ENCODE measurements around the gene BICD2. TPM values are rescaled to one million over a fixed set of nuclear protein-coding genes. Genes with fewer than 3 reads are reported as not detected.

BICD2 gene
- total RNA-seq, 2 donors from 2014 or later = 6.2 to 9.8 TPM

GRCh38 chr9:92749071-92749933 lies 15.3 kb downstream of the BICD2 start:
- Histone ChIP-seq H3K4me1 (peaks cover 4% of the 10 kb centered on the region), H3K36me3 (no peaks in the 10 kb centered on the region), H3K4me3 (no peak overlapping the region), H3K9me3 (no peaks in the 10 kb centered on the region), H3K27me3 (no peaks in the 10 kb centered on the region), H3K27ac (no peak overlapping the region), H3K9ac (ENCODE audit: low read depth in 2 of 2, low read length in 2 of 2) (peak overlapping the region in 1 of 2 donors; percentile 12)
- TF ChIP-seq, protein P1, sequence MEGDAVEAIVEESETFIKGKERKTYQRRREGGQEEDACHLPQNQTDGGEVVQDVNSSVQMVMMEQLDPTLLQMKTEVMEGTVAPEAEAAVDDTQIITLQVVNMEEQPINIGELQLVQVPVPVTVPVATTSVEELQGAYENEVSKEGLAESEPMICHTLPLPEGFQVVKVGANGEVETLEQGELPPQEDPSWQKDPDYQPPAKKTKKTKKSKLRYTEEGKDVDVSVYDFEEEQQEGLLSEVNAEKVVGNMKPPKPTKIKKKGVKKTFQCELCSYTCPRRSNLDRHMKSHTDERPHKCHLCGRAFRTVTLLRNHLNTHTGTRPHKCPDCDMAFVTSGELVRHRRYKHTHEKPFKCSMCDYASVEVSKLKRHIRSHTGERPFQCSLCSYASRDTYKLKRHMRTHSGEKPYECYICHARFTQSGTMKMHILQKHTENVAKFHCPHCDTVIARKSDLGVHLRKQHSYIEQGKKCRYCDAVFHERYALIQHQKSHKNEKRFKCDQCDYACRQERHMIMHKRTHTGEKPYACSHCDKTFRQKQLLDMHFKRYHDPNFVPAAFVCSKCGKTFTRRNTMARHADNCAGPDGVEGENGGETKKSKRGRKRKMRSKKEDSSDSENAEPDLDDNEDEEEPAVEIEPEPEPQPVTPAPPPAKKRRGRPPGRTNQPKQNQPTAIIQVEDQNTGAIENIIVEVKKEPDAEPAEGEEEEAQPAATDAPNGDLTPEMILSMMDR (IDR thresholded peaks at IDR 0.05) = no peak
- intact Hi-C loops (cut with DNase I) = no loop called here
- no peak for DNase-seq

DNA sequence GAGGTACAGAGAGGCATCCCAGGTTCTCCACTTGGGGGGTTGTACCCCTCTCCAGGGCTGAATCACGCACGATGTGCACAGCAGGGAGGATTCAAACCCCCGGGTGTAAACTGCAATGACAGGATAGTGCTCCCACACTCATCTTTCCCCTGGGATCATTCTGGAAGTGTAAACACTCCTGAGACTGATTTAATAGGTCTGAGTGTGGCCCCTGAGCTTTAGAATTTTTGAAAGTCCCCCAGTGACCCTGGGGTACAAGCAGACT lies 16.5 kb downstream of the BICD2 start:
- H3K4me1 ChIP-seq = peaks cover 4% of the 10 kb centered on the region
- H3K9ac ChIP-seq (ENCODE audit: low read depth in 2 of 2, low read length in 2 of 2) = no peak overlapping the region
- H3K9me3 ChIP-seq = no peaks in the 10 kb centered on the region
- intact Hi-C loops (cut with DNase I) = no loop called here
- DNase-seq = no peak
- no peaks in the 10 kb centered on the region for H3K27me3 ChIP-seq
- TF ChIP-seq, protein P1 (IDR thresholded peaks at IDR 0.05) = no peak
- no peak overlapping the region for H3K27ac ChIP-seq
- H3K36me3 ChIP-seq = no peaks in the 10 kb centered on the region
- H3K4me3 ChIP-seq = no peak overlapping the region

DNA sequence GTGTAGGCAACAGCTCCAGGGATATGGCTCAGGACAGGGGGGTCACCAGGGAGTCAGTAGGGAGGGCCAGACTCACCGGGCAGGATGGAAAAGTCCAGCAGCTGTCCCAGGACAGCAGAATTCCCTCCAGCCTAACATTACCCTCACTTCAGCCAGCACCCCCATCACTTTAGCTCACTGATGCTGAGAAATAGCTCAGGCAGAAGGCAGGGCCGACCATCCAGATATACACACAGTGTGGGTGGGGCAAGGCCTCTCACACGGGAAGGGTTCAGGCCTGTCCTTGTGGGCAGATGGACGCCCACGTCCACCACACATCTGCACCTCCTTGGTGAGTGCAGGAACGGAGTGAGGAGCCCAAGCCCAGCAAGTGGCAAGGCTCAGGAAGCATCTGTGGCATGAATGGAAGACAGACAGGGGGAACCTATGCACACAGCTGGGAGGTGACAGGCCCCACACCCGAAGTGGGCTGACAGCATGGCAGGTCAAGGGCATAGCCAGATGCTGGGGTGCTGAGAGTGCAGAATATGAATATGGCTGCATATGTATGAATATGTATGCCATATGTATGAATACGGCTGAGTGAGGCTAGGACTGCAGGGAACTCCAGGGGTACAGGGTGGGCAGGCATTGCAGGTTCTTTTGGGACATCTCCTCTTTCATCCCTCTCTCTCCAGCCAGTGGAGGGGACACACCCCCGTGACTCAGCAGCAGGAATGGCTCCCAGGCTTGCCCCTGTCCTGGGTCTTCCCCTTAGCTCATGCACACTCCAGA lies 17.0 kb downstream of the BICD2 start:
- H3K27ac ChIP-seq = no peak overlapping the region

DNA sequence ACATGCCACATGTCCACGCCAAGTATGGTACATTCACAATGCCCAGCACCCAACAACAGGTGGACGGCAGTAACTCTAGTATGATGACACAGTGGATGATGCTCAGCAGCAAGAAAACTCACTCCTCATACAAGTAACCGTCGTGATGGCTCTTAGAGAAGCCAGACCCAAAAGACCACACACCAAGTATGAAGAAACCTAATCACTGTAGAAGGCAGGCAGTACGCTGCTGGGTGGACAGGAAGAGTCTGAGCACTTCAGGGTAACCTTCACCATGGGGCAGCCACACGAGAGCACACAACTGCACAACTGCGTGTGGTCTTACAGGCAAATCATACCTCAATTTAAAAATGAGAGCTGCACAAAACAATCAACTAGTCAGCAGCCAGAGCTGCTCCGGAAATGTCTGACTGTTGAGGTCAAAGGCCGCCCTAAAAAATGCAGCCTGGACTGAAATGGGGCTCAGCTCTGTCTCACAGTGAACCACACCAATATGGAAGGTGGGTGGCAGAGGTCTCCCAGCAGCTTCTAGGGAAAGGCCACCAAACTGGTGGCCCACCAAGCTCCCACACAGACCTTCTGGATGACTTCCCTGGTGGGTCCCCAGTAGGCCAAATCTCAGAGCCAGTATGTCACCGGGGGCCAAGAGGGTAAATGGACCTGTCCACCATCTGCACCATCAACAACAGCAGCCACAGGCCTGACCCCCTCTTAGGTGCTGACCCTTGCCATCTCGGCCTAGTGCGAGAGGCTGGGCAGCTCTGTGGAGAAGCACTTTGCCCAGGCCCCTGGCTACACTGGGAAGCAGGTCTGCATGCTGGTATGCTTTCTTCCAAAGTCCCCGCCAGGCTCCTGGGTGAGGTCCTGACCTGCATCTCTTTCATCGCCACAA lies 17.8 kb downstream of the BICD2 start:
- Histone ChIP-seq H3K4me3 (no peak overlapping the region), H3K9ac (ENCODE audit: low read depth in 2 of 2, low read length in 2 of 2) (no peak overlapping the region), H3K9me3 (no peaks in the 10 kb centered on the region), H3K27ac (no peak overlapping the region), H3K27me3 (no peaks in the 10 kb centered on the region), H3K4me1 (peaks cover 4% of the 10 kb centered on the region), H3K36me3 (no peaks in the 10 kb centered on the region)
- intact Hi-C loops (cut with DNase I) = no loop called here
- TF ChIP-seq, protein P1 (IDR thresholded peaks at IDR 0.05) = no peak
- no peak for DNase-seq

More for the DNA sequence above, 17.0 kb downstream of the BICD2 start:
- H3K36me3 ChIP-seq = no peaks in the 10 kb centered on the region
- no peaks in the 10 kb centered on the region for H3K9me3 ChIP-seq
- TF ChIP-seq, protein P1 (IDR thresholded peaks at IDR 0.05) = no peak
- H3K4me1 ChIP-seq = peaks cover 4% of the 10 kb centered on the region
- DNase-seq = no peak
- H3K4me3 ChIP-seq = no peak overlapping the region
- intact Hi-C loops (cut with DNase I) = no loop called here
- no peaks in the 10 kb centered on the region for H3K27me3 ChIP-seq
- H3K9ac ChIP-seq (ENCODE audit: low read depth in 2 of 2, low read length in 2 of 2) = no peak overlapping the region

- DNase-seq = no peak
- intact Hi-C loops (cut with DNase I) = no loop called here
- peaks cover 4% of the 10 kb centered on the region for H3K4me1 ChIP-seq
These were observed 18.8 kb downstream of the BICD2 start for GRCh38 chr9:92745881-92746280.

More at GRCh38 chr9:92745881-92746280, 18.8 kb downstream of the BICD2 start:
- Histone ChIP-seq H3K9ac (ENCODE audit: low read depth in 2 of 2, low read length in 2 of 2) (no peak overlapping the region), H3K4me3 (no peak overlapping the region), H3K27ac (no peak overlapping the region), H3K9me3 (no peaks in the 10 kb centered on the region), H3K27me3 (no peaks in the 10 kb centered on the region), H3K36me3 (no peaks in the 10 kb centered on the region)
- TF ChIP-seq, protein P1 (IDR thresholded peaks at IDR 0.05) = no peak
